ENCODE results near the gene RIOK2.
"Not testable (repeated sequence)": the region's sequence is repeated elsewhere in the genome, so short reads cannot be mapped to it uniquely, and the experiment has no call there.

RIOK2 gene

DNA sequence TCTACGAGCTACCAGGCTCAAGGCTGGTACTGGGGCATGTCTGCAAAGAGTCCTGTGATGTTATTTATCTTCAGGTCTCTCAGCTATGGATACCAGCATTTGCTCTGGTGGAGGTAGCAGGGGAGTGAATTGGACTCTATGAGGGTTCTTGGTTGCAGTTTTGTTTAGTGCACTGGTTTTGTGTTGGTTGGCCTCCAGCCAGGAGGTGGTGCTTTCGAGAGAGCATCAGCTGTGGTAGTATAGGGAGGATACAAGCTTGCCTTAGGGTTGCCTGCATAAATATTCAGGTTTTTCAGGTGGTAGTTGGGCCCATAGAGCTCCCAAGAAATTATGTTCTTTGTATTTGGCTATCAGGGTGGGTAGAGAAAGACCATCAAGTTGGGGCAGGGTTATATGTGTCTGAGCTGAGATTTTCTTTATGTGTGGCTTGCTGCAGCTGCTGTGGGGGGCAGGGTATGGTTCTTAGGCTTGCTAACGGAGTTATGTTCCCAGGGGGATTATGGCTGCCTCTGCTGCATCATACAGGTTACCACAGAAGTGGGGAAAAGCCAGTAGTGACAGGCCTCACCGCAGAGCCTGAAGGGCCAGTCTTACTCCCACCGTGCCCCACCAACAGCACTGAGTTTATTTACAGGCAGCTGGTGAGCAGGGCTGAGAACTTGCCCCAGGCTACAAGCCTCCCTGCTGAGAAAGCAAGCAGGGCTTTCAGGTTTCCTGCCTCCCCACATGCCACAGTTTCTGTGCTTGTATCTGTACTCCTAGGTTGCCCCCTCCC is 9.7 kb upstream of the RIOK2 start:
- Histone ChIP-seq H3K36me3 (ENCODE audit: control insufficient read depth in 1 of 2, insufficient read depth in 2 of 2, low read depth in 1 of 2, low read length in 2 of 2) (no peaks in the 10 kb centered on the region), H3K4ac (ENCODE audit: low read depth in 1 of 2, low read length in 2 of 2) (no peak overlapping the region), H3K27ac (ENCODE audit: low read length, poor library complexity, severe bottlenecking) (peak overlapping the region; percentile 58), H4K91ac (ENCODE audit: low read length) (no peak overlapping the region), H3K18ac (ENCODE audit: low read depth in 1 of 2, low read length in 2 of 2) (no peak overlapping the region), H2BK15ac (ENCODE audit: low read depth, poor library complexity, severe bottlenecking) (no peak overlapping the region), H2AK5ac (ENCODE audit: low read length, severe bottlenecking) (no peak overlapping the region), H3K79me1 (replicated peaks; ENCODE audit: low read length, poor library complexity, severe bottlenecking) (peaks cover 2% of the 10 kb centered on the region), H3K4me3 (ENCODE audit: insufficient read depth in 1 of 2, low read depth in 1 of 2, low read length in 2 of 2) (no peak overlapping the region), H2BK12ac (ENCODE audit: low read length in 2 of 2) (no peak overlapping the region), H3K14ac (ENCODE audit: low read length in 2 of 2) (no peak overlapping the region), H4K8ac (ENCODE audit: low read length) (no peak overlapping the region), H2BK5ac (ENCODE audit: low read depth, low read length, poor library complexity, severe bottlenecking) (no peak overlapping the region), H2AFZ (ENCODE audit: low read depth, low read length) (no peak overlapping the region), H3K27me3 (ENCODE audit: control insufficient read depth in 1 of 2, insufficient read depth in 1 of 2, low read length in 2 of 2) (no peaks in the 10 kb centered on the region), H3K9me3 (ENCODE audit: control insufficient read depth, low read length) (no peaks in the 10 kb centered on the region), H3K9ac (ENCODE audit: low read length) (no peak overlapping the region), H2BK120ac (ENCODE audit: low read depth, low read length) (no peak overlapping the region), H3K23ac (ENCODE audit: low read length in 2 of 2) (no peak overlapping the region), H3K4me1 (ENCODE audit: control insufficient read depth, insufficient read depth, low read depth, low read length) (no peaks in the 10 kb centered on the region), H3K4me2 (ENCODE audit: low read length, poor library complexity, severe bottlenecking) (no peak overlapping the region)
- DNase-seq, result peak; percentile 72
- 68% methylated on average over 5 of the region's 5 CpGs for WGBS

DNA sequence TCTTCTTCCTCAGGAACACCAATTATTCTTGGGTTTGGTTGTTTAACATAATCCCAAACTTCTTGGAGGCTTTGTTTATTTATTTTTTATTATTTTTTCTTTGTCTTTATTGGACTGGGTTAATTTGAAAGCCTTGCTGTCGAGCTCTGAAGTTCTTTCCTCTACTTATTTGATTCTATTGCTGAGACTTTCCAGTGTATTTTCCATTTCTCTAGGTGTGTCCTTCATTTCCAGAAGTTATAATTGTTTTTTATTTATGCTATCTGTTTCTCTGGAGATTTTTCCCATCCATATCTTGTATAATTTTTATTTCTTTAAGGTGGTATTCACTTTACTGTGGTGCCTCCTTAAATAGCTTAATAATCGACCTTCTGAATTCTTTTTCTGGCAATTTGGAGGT is 8.8 kb upstream of the RIOK2 start:
- Histone ChIP-seq H3K23ac (ENCODE audit: low read length in 2 of 2) (no peak overlapping the region), H2AFZ (ENCODE audit: low read depth, low read length) (no peak overlapping the region), H3K36me3 (ENCODE audit: control insufficient read depth in 1 of 2, insufficient read depth in 2 of 2, low read depth in 1 of 2, low read length in 2 of 2) (peaks cover 0 to 3% of the 10 kb centered on the region in 2 experiments), H3K4ac (ENCODE audit: low read depth in 1 of 2, low read length in 2 of 2) (no peak overlapping the region), H3K4me1 (ENCODE audit: control insufficient read depth, insufficient read depth, low read depth, low read length) (no peaks in the 10 kb centered on the region), H3K4me2 (ENCODE audit: low read length, poor library complexity, severe bottlenecking) (no peak overlapping the region), H3K27me3 (ENCODE audit: control insufficient read depth in 1 of 2, insufficient read depth in 1 of 2, low read length in 2 of 2) (no peaks in the 10 kb centered on the region), H3K79me1 (replicated peaks; ENCODE audit: low read length, poor library complexity, severe bottlenecking) (peaks cover 2% of the 10 kb centered on the region), H4K91ac (ENCODE audit: low read length) (no peak overlapping the region), H3K27ac (ENCODE audit: low read length, poor library complexity, severe bottlenecking) (no peak overlapping the region), H3K4me3 (ENCODE audit: insufficient read depth in 1 of 2, low read depth in 1 of 2, low read length in 2 of 2) (no peak overlapping the region), H2BK120ac (ENCODE audit: low read depth, low read length) (no peak overlapping the region), H2BK15ac (ENCODE audit: low read depth, poor library complexity, severe bottlenecking) (no peak overlapping the region), H3K9ac (ENCODE audit: low read length) (no peak overlapping the region), H2AK5ac (ENCODE audit: low read length, severe bottlenecking) (no peak overlapping the region), H2BK5ac (ENCODE audit: low read depth, low read length, poor library complexity, severe bottlenecking) (no peak overlapping the region), H3K9me3 (ENCODE audit: control insufficient read depth, low read length) (no peaks in the 10 kb centered on the region), H3K18ac (ENCODE audit: low read depth in 1 of 2, low read length in 2 of 2) (no peak overlapping the region), H3K14ac (ENCODE audit: low read length in 2 of 2) (no peak overlapping the region), H4K8ac (ENCODE audit: low read length) (no peak overlapping the region), H2BK12ac (ENCODE audit: low read length in 2 of 2) (no peak overlapping the region)
- WGBS, result 78% methylated on average over 1 of the region's 2 CpGs
- DNase-seq, result no peak

DNA sequence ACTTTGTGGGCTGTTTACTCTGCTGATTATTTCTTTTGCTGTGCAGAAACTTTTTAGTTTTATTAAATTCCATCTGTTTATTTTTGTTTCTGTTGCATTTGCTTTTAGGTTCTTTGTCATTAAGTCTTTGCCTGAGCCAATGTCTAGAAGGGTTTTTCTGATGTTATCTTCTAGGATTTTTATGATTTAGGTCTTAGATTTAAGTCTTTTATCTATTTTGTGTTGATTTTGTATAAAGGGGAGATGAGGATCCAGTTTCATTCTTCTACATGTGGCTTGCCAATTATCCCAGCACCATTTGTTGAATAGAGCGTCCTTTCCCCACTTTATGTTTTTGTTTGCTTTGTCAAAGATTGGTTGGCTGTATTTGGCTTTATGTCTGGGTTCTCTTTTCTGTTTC is 6.5 kb upstream of the RIOK2 start:
- H3K27me3 ChIP-seq (ENCODE audit: control insufficient read depth in 1 of 2, insufficient read depth in 1 of 2, low read length in 2 of 2); H3K4me1 ChIP-seq (ENCODE audit: control insufficient read depth, insufficient read depth, low read depth, low read length); H2AK5ac ChIP-seq (ENCODE audit: low read length, severe bottlenecking); H4K91ac ChIP-seq (ENCODE audit: low read length); H2AFZ ChIP-seq (ENCODE audit: low read depth, low read length); H2BK5ac ChIP-seq (ENCODE audit: low read depth, low read length, poor library complexity, severe bottlenecking); H2BK15ac ChIP-seq (ENCODE audit: low read depth, poor library complexity, severe bottlenecking); H3K9me3 ChIP-seq (ENCODE audit: control insufficient read depth, low read length); H3K9ac ChIP-seq (ENCODE audit: low read length); H3K79me1 ChIP-seq (replicated peaks; ENCODE audit: low read length, poor library complexity, severe bottlenecking); H4K8ac ChIP-seq (ENCODE audit: low read length); H3K36me3 ChIP-seq (ENCODE audit: control insufficient read depth in 1 of 2, insufficient read depth in 2 of 2, low read depth in 1 of 2, low read length in 2 of 2); H3K4me3 ChIP-seq (ENCODE audit: insufficient read depth in 1 of 2, low read depth in 1 of 2, low read length in 2 of 2); H3K4ac ChIP-seq (ENCODE audit: low read depth in 1 of 2, low read length in 2 of 2); DNase-seq; H3K4me2 ChIP-seq (ENCODE audit: low read length, poor library complexity, severe bottlenecking); H2BK120ac ChIP-seq (ENCODE audit: low read depth, low read length); H3K14ac ChIP-seq (ENCODE audit: low read length in 2 of 2); H2BK12ac ChIP-seq (ENCODE audit: low read length in 2 of 2); H3K27ac ChIP-seq (ENCODE audit: low read length, poor library complexity, severe bottlenecking); H3K18ac ChIP-seq (ENCODE audit: low read depth in 1 of 2, low read length in 2 of 2); H3K23ac ChIP-seq (ENCODE audit: low read length in 2 of 2): not testable (repeated sequence)
- WGBS, result 88% methylated on average over 1 of the region's 1 CpG

DNA sequence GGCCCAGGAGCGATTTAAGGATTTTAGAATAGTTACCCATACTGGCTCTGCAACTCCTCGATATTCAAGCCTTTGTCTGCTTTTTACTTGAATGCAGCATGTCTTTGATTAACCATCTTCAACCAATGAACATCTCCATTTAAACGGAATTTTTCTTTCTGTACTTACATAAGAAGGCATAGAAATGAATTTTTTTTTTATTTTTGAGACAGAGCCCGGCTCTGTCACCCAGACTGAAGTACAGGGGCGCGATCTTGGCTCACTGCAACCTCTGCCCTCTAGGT is 825 bp upstream of the RIOK2 start:
- Histone ChIP-seq H2BK5ac (ENCODE audit: low read depth, low read length, poor library complexity, severe bottlenecking) (no peak overlapping the region), H3K79me1 (replicated peaks; ENCODE audit: low read length, poor library complexity, severe bottlenecking) (peaks cover 8% of the 10 kb centered on the region), H2AFZ (ENCODE audit: low read depth, low read length) (no peak overlapping the region), H2BK12ac (ENCODE audit: low read length in 2 of 2) (no peak overlapping the region), H3K4me3 (ENCODE audit: insufficient read depth in 1 of 2, low read depth in 1 of 2, low read length in 2 of 2) (peak overlapping the region in 1 of 2 experiments; percentile 88), H3K9ac (ENCODE audit: low read length) (peak overlapping the region; percentile 97), H3K36me3 (ENCODE audit: control insufficient read depth in 1 of 2, insufficient read depth in 2 of 2, low read depth in 1 of 2, low read length in 2 of 2) (peaks cover 0 to 17% of the 10 kb centered on the region in 2 experiments), H2BK15ac (ENCODE audit: low read depth, poor library complexity, severe bottlenecking) (no peak overlapping the region), H3K23ac (ENCODE audit: low read length in 2 of 2) (no peak overlapping the region), H3K14ac (ENCODE audit: low read length in 2 of 2) (no peak overlapping the region), H4K91ac (ENCODE audit: low read length) (peak overlapping the region; percentile 37), H3K18ac (ENCODE audit: low read depth in 1 of 2, low read length in 2 of 2) (peak overlapping the region in 1 of 2 experiments; percentile 83), H3K27me3 (ENCODE audit: control insufficient read depth in 1 of 2, insufficient read depth in 1 of 2, low read length in 2 of 2) (no peaks in the 10 kb centered on the region), H2BK120ac (ENCODE audit: low read depth, low read length) (peak overlapping the region; percentile 71), H3K27ac (ENCODE audit: low read length, poor library complexity, severe bottlenecking) (peak overlapping the region; percentile 56), H3K4ac (ENCODE audit: low read depth in 1 of 2, low read length in 2 of 2) (peak overlapping the region in 1 of 2 experiments; percentile 73), H2AK5ac (ENCODE audit: low read length, severe bottlenecking) (peak overlapping the region; percentile 91), H3K4me1 (ENCODE audit: control insufficient read depth, insufficient read depth, low read depth, low read length) (peaks cover 3% of the 10 kb centered on the region), H4K8ac (ENCODE audit: low read length) (peak overlapping the region; percentile 88), H3K4me2 (ENCODE audit: low read length, poor library complexity, severe bottlenecking) (peak overlapping the region; percentile 79), H3K9me3 (ENCODE audit: control insufficient read depth, low read length) (no peaks in the 10 kb centered on the region)
- no peak for DNase-seq
- WGBS, result 75% methylated on average over 5 of the region's 6 CpGs

Data from mesenchymal stem cell (in vitro differentiated cells and primary cell).